Measurements from ENCODE around the gene KRT7.

DNA sequence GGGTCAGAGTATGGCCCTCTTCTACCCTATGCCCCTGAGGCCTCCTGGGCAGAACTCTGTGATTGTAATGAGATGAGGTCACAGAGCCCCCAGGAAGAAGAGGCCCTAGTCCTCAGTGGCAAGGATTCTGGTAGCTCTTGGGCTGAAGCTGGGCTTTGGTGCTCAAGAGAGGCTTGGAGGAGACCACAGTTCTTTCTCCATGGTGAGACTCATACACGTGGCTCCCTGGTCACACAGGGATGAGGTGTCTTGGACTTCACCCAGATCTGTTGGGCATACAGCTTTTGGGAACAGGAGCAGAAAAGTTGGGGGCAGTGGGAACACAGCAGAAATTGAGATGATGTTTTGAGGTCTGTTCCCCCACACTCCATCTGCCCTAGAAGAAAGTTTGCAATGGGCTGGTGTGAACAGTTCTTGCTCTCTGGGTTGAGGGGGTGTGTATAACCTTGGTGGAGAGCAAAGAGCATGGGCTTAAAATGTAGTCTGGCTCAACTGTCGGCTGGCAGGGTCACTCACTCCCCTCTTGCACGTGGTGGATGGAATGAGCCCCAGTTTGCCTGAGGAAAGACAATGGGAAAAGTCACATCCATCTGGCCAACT lies 41.6 kb downstream of the KRT7 start, which contains the start of gene KRT86:
- TF ChIP-seq, protein P1, sequence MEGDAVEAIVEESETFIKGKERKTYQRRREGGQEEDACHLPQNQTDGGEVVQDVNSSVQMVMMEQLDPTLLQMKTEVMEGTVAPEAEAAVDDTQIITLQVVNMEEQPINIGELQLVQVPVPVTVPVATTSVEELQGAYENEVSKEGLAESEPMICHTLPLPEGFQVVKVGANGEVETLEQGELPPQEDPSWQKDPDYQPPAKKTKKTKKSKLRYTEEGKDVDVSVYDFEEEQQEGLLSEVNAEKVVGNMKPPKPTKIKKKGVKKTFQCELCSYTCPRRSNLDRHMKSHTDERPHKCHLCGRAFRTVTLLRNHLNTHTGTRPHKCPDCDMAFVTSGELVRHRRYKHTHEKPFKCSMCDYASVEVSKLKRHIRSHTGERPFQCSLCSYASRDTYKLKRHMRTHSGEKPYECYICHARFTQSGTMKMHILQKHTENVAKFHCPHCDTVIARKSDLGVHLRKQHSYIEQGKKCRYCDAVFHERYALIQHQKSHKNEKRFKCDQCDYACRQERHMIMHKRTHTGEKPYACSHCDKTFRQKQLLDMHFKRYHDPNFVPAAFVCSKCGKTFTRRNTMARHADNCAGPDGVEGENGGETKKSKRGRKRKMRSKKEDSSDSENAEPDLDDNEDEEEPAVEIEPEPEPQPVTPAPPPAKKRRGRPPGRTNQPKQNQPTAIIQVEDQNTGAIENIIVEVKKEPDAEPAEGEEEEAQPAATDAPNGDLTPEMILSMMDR (IDR thresholded peaks at IDR 0.05) = no peak
- no peak for TF ChIP-seq POLR2A (IDR thresholded peaks at IDR 0.05)

All from body of pancreas (tissue), 4 donors.